PC-9 (cell line): Measurements from ENCODE around the gene ATP8B1. TPM values are rescaled to one million over a fixed set of nuclear protein-coding genes. Genes with fewer than 3 reads are reported as not detected.

Experiments used
- BruUV-seq: library from RNA; stranded (reverse); fragments of 400-500 nt; replicated peaks from 2 replicates; lab custom pipeline; 2021; lab: Mats Ljungman, UMichigan
- CTCF ChIA-PET: fragments of 300-600 bp; sonication (Branson Sonifier 250); formaldehyde crosslinking; loops from one replicate; lab custom pipeline; 2022; ENCODE audit warnings: antibody characterized with exemption; lab: Charles Lee
- POLR2A ChIA-PET: fragments of 300-600 bp; sonication (Branson Sonifier 250); formaldehyde crosslinking; loops from one replicate; lab custom pipeline; 2022; ENCODE audit warnings: antibody characterized with exemption; ENCODE audit not compliant: unreplicated experiment; lab: Charles Lee
- DNase-seq, 2 experiments: peaks; one replicate each; pipeline versions ENCODE4 v3.0.0 to v3.0.0-alpha.2; 2015 to 2022; ENCODE audit warnings: mixed read lengths in 1 of 2
- H2AFZ ChIP-seq: fragments of 200-600 bp; sonication (generic); 2 replicates; pipeline ENCODE4 v1.8.1; 2017; ENCODE audit warnings: antibody characterized with exemption
- H3F3A ChIP-seq: fragments of 200-600 bp; sonication (generic); 2 replicates; pipeline ENCODE4 v1.8.1; 2017; ENCODE audit warnings: antibody characterized with exemption, mild to moderate bottlenecking, low read depth; ENCODE audit not compliant: insufficient read depth
- H3K27ac ChIP-seq: fragments of 200-600 bp; sonication (generic); 2 replicates; pipeline ENCODE4 v1.6.1; 2016; ENCODE audit warnings: mixed run types
- H3K27me3 ChIP-seq: fragments of 200-600 bp; sonication (generic); 2 replicates; pipeline ENCODE4 v1.6.1; 2016; ENCODE audit warnings: low read depth, mixed run types; ENCODE audit not compliant: insufficient read depth
- H3K36me3 ChIP-seq: fragments of 200-600 bp; sonication (generic); 2 replicates; pipeline ENCODE4 v1.6.1; 2016; ENCODE audit warnings: low read depth, mixed run types
- H3K4me1 ChIP-seq: fragments of 200-600 bp; sonication (generic); replicated peaks from 2 replicates; pipeline ENCODE4 v1.6.1; 2016; ENCODE audit warnings: mixed run types; ENCODE audit not compliant: insufficient read depth
- H3K4me2 ChIP-seq: fragments of 200-600 bp; sonication (generic); 2 replicates; pipeline ENCODE4 v1.6.1; 2017; ENCODE audit warnings: mixed run types
- H3K4me3 ChIP-seq: fragments of 200-600 bp; sonication (generic); 2 replicates; pipeline ENCODE4 v1.6.1; 2016; ENCODE audit warnings: mixed run types
- H3K79me2 ChIP-seq: fragments of 200-600 bp; sonication (generic); 2 replicates; pipeline ENCODE4 v1.6.1; 2017; ENCODE audit warnings: low read depth, mixed run types
- H3K9me2 ChIP-seq: fragments of 200-600 bp; sonication (generic); 2 replicates; pipeline ENCODE4 v1.8.1; 2017; ENCODE audit warnings: mild to moderate bottlenecking; ENCODE audit not compliant: insufficient read depth
- H3K9me3 ChIP-seq: fragments of 200-600 bp; sonication (generic); 2 replicates; pipeline ENCODE4 v1.8.1; 2016; ENCODE audit warnings: low read depth; ENCODE audit not compliant: insufficient read depth
- H4K20me1 ChIP-seq: fragments of 200-600 bp; sonication (generic); 2 replicates; pipeline ENCODE4 v1.8.1; 2017; ENCODE audit not compliant: insufficient read depth
- CTCF ChIP-seq: fragments of 200-600 bp; sonication (generic); conservative IDR thresholded peaks from 2 replicates; pipeline ENCODE4 v1.6.1; 2017; ENCODE audit warnings: mixed run types, antibody characterized with exemption, mild to moderate bottlenecking, moderate library complexity
- EZH2 ChIP-seq: fragments of 200-600 bp; sonication (generic); IDR thresholded peaks from 2 replicates; pipeline ENCODE4 v1.8.0; 2017; ENCODE audit warnings: antibody characterized with exemption, low read depth
- intact Hi-C: fragments of 100-400 bp; cut with micrococcal nuclease; formaldehyde crosslinking; loops from one replicate; pipeline ENCODE4 v1.10.0; 2022; ENCODE audit not compliant: unreplicated experiment
- total RNA-seq: library from RNA; stranded (reverse); gene quantifications from 2 replicates; pipeline ENCODE4 v1.2.3, GENCODE V29; 2021

ATP8B1 gene
- total RNA-seq, 1 experiment from 2014 or later = 23.4 TPM

GRCh38 chr18:57696271-57696670, 106.8 kb downstream of the ATP8B1 start:
- Histone ChIP-seq H3F3A (peaks cover 32% of the 10 kb centered on the region), H3K4me3 (no peak overlapping the region), H3K27me3 (no peaks in the 10 kb centered on the region), H3K4me2 (no peak overlapping the region), H3K4me1 (peaks cover 30% of the 10 kb centered on the region), H3K79me2 (no peaks in the 10 kb centered on the region), H3K36me3 (peaks cover 34% of the 10 kb centered on the region; the same call in 1 of the 2 replicates), H2AFZ (no peak overlapping the region), H4K20me1 (no peaks in the 10 kb centered on the region), H3K9me3 (no peaks in the 10 kb centered on the region), H3K9me2 (no peaks in the 10 kb centered on the region), H3K27ac (no peak overlapping the region)
- no peak for TF ChIP-seq EZH2
- TF ChIP-seq CTCF = no peak
- POLR2A ChIA-PET = interaction anchor here (0.6 kb wide), 1 partner anchor 74 kb away, joined by 3 read pairs; no protein-coding TSS in a partner anchor
- no TSS peak for BruUV-seq
- DNase-seq = no peak
- intact Hi-C loops = no loop called here
- CTCF ChIA-PET = no interaction called here

GRCh38 chr18:57691363-57691762, 111.8 kb downstream of the ATP8B1 start:
- no TSS peak for BruUV-seq
- POLR2A ChIA-PET = no interaction called here

GRCh38 chr18:57687970-57688369, 115.1 kb downstream of the ATP8B1 start:
- intact Hi-C loops = no loop called here
- no TSS peak for BruUV-seq
- Histone ChIP-seq H3K27ac (no peak overlapping the region), H3K9me3 (no peaks in the 10 kb centered on the region), H3K4me3 (no peak overlapping the region), H3K79me2 (no peaks in the 10 kb centered on the region), H3K27me3 (no peaks in the 10 kb centered on the region), H3K4me2 (no peak overlapping the region), H3K36me3 (peaks cover 44% of the 10 kb centered on the region), H4K20me1 (no peaks in the 10 kb centered on the region), H3F3A (peaks cover 5% of the 10 kb centered on the region; the same call in 1 of the 2 replicates), H3K9me2 (no peaks in the 10 kb centered on the region), H3K4me1 (no peaks in the 10 kb centered on the region), H2AFZ (no peak overlapping the region)
- CTCF ChIA-PET = no interaction called here
- POLR2A ChIA-PET = no interaction called here
- TF ChIP-seq CTCF = no peak
- DNase-seq = no peak

More at GRCh38 chr18:57691363-57691762, 111.8 kb downstream of the ATP8B1 start:
- intact Hi-C loops = no loop called here
- Histone ChIP-seq H4K20me1 (no peaks in the 10 kb centered on the region), H3K27me3 (no peaks in the 10 kb centered on the region), H3K36me3 (peaks cover 41% of the 10 kb centered on the region; the same call in 1 of the 2 replicates), H3K27ac (no peak overlapping the region), H3K79me2 (no peaks in the 10 kb centered on the region), H3K4me1 (peaks cover 14% of the 10 kb centered on the region), H3F3A (peaks cover 21% of the 10 kb centered on the region; the same call in 1 of the 2 replicates), H3K4me3 (no peak overlapping the region), H3K9me3 (no peaks in the 10 kb centered on the region), H3K9me2 (no peaks in the 10 kb centered on the region), H3K4me2 (no peak overlapping the region), H2AFZ (no peak overlapping the region)
- no peak for DNase-seq
- CTCF ChIA-PET = no interaction called here
- TF ChIP-seq EZH2 (no peak), CTCF (no peak)
